HG03280 (cell line): ENCODE measurements around the gene PPP1R13B.

Experiments
- ATAC-seq: cut with Tn5 transposase; IDR thresholded peaks from one replicate; pipeline ENCODE4 v1.9.1; 2021; ENCODE audit warnings: mild to moderate bottlenecking, moderate library complexity; ENCODE audit not compliant: unreplicated experiment

The PPP1R13B gene

GRCh38 chr14:103838117-103838516, 9.3 kb downstream of the PPP1R13B start:
- no peak for ATAC-seq

DNA sequence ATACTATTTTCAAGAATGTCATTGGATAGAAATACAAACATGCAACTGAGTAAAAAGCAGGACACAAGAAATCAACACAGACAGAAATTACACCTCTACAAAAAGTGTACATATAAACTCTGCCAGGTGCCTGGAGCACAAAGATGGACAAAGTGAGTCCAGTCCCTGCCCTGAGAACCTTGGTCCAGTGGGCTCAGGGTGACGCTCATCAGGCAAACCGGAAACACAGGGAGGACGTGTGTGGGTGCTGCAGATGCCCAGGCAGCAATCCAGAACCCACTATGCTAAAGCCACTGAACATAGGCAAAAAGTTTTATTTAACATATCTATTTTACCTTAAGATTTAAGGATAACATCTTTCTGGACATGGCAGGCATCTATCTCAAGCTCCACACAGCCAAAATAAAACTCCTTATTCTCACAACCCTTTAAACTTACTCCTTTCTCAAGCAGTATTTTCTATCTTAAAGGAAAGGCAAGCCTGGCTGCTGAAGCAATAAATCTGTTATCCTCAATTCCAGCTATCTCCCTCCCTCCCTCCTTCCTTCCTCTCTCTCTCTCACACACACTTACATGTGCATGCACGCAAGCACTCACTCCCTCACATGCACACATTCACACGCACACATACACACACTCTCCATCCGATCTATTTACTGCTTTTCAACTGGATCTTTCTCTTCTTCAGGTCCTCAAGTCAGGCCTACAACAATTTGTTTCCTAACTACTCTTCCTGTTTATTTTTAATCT, 10.2 kb downstream of the PPP1R13B start:
- ATAC-seq: no peak

GRCh38 chr14:103834956-103835355, 12.4 kb downstream of the PPP1R13B start:
- no peak for ATAC-seq

GRCh38 chr14:103833711-103834110, 13.7 kb downstream of the PPP1R13B start:
- no peak for ATAC-seq

DNA sequence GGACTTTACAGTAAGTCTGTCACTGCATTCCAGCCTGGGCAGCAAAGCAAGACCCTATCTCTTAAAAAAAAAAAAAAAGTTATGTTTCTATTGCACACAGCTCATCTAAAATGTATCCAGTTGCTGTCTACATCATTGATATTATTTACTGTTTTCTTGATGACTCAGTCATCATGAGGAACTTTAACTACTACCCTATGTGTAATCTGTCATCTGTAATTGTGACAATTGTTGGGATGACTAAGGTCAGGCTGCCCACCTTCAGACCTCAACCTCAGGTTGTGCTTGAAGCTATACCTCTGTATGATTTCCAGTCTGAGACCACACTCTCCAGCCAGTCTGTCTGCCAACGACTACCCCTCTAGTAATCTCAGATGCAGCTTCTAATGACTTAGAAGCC, 15.3 kb downstream of the PPP1R13B start:
- no peak for ATAC-seq

DNA sequence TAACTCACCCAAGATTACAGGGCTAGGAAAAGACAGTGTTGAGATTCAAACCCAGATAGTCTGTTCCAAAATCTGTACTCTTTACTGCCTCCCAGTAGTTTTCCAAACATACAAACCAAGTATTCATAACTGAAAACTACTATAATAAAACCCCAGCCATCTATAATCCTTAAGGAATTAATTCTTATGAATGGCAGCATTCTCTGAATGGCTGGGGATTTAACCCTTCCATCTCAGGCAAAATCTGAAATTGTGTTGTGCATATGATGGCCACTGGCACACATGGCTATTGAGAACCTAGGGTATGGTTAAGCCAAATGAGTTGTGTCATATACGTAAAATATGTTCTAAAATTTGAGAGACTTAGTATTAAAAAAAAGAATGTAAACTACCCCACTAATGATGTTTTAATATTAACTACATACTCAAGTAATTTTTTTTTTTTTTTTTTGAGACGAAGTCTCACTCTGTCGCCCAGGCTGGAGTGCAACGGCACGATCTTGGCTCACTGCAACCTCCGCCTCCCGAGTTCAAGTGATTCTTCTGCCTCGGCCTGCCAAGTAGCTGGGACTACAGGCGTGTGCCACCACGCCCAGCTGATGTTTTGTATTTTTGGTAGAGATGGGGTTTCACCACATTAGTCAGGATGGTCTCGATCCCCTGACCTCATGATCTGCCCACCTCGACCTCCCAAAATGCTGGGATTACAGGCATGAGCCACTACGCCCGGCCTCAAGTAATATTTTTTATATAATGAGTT, 16.7 kb downstream of the PPP1R13B start:
- ATAC-seq: no peak

- no peak for ATAC-seq
These were observed 18.9 kb downstream of the PPP1R13B start for GRCh38 chr14:103828315-103828967.

DNA sequence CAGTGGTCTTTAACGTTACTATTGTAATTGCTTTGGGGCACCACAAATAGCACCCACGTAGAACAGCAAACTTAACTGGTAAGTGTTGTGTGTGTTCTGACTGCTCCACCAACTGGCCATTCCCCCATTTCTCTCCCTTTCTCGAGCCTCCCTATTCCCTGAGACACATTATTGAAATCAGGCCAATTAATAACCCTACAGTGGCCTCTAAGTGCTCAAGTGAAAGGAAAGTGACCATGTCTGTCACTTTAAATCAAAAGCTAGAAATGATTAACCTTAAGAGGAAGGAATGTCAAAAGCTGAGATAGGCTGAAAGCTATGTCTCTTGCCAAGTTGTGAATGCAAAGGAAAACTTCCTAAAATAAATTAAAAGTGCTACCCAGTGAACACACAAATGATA, 22.3 kb downstream of the PPP1R13B start:
- ATAC-seq: no peak

DNA sequence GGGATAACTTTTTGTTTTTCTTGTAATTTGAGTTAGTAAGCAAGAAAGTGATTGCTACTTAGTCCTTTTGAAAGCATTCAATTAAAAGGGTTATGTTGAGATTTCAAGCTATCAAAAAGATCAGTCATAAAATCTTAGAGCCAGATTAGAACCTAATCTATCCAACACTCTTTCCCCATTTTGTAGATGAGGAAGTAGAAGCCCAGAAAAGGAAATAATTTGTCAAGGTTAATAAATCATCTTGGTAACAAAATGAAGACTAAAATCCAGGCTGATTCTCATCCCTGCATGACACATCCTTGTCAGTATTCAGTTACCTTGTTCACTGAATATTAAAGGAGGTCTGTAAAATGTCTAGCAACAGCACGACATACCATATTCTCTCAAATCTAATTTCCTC, 26.5 kb downstream of the PPP1R13B start:
- no peak for ATAC-seq

GRCh38 chr14:103820382-103820781, 27.0 kb downstream of the PPP1R13B start:
- ATAC-seq: no peak

DNA sequence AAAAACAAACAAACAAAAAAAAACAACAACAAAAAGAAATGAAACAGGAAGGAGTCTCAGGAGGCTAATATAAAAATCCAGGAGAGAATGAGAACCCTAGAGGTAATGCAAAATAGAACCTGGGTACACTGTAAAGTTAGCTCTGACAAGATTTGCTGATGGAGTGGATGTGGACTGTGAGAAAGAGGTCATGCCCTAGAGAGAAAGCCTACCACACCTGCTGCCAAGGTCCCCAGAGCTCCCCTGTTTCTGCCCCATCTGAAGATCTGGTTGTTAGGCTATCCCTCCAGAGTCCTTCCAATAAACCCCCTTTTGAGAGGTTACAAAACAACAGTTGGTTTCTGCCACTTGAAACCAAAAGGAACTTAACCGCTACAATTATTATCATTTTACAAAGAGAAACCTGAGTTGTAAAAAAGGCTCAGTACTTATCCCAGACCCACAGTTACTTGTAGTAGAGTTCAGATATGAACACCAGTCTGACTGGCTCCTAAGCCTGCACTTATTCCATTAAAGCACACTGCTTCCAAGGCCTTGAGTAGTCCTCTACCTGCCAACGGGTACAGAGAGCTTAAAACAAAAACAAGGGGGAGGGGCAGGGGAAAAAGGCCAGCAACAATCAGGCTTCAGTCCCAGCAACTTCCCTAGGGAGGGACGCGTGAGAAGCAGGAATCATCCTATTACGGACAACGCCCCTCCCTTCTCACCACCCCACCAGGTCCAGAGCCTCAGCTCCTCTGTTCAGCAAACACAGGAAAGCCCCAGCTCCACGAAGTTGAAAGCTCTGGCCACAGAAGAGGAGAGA, 27.7 kb downstream of the PPP1R13B start:
- ATAC-seq: no peak

DNA sequence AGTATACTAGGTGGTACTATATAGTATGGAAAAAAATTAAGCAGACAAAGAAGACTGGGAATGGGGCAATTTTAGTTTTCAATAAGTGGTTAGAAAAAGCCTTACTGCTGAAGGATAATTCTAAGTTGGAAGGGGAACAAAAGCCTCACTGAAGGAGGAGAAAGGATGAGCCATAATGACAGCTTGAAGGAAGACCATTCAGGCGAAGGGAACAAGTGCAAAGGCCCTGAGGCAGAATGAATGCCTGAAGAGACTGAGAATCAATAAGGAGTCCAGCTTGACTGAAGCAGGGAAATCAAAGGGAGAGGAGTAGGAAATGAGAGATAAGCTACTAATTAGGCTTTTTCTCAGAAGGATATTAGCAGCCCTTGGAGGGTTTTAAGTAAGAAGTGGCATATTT, 28.5 kb downstream of the PPP1R13B start:
- no peak for ATAC-seq

DNA sequence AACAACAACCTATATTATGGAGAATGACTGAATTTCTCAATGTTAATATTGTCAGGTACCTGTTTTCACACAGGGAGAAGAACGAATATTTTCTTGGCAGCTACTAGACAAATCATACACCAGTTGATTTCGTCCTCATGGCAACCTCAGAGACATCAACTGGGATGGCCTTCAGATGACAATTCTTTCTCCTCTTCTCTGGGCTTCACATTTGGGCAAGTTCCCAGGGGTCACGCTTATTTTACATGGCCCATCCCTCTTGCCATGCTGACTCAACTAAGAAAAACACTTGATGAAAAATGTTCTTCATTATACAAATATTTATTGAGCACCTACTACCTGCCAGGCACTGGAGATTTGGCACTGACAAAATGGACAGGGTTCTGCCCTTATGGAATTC, 29.0 kb downstream of the PPP1R13B start:
- ATAC-seq: no peak

DNA sequence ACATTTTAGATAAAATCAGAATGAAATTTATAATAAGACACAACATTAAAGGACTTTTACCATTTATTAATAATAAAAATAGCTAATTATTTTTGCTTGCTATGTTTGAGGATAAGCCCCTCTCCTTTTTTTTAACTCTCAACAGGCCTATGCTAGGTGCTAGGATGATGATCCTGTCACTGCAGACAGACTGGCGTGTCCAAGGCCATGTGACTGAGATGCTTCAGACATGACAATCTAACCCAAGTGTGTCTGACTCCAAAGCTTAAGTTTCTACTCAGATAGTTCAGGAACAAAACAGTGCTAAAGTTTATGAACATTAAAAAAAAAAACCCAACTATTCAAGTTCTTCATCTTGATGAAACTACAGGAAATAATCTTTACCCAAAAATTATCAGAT, 29.8 kb downstream of the PPP1R13B start:
- ATAC-seq: no peak

DNA sequence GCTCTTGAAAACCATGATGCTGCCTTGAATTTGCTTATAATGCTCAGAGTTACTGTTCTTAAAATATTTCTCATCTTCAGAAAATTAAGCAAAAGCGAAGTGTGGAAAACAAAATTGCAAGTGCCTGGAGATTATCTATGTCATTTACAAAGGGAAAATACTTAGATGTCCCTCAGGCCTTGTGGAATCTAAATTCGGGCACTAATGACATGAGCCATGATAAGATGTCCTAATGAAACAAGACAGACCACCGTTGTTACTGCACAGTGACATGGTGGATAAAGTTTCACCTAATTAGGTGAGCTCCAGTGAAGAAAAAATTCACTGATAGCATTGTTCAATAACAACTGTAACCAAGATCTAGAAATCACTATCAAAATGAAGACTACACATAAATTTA, 30.4 kb downstream of the PPP1R13B start:
- no peak for ATAC-seq

- ATAC-seq: no peak
These were observed 32.1 kb downstream of the PPP1R13B start for GRCh38 chr14:103815253-103815652.

- ATAC-seq: no peak
These were observed 36.2 kb downstream of the PPP1R13B start for GRCh38 chr14:103811189-103811588.

- ATAC-seq: no peak
These were observed 38.9 kb downstream of the PPP1R13B start for GRCh38 chr14:103808403-103809001.

DNA sequence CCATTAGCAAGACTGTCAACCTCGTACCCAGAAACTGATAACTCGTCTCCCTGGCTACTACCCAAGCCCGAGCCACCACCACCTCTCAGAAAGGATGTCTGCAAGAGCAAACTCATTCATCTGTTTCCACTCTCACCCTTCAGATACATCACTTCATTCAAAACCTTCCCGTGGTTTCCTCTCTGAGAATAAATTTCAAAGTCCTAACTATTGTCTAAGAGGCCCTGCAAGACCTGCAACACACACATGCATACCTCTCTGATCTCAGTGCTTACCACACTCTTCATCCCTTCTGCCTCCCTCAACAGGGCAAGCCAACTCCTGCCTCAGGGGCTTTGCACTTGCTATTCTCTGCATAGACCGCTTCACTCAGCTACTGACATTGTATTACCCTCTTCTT, 40.6 kb downstream of the PPP1R13B start:
- ATAC-seq: no peak

DNA sequence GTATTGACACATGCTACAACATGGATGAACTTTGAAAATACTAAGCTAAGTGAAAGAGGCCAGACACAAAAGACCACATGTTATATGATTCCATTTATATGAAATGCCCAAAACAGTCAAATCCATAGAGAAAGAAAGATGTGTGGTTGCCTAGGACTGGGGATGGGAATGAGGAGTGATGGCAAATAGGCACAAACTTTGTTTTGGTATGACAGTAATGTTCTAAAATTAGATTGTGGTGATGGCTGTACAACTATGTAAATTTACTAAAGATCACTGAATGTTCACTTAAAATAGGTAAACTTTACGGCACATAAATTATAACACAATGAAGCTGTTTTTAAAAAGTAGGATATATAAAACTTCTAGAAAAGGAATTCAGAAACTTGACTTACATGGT, 41.7 kb downstream of the PPP1R13B start:
- ATAC-seq: no peak

GRCh38 chr14:103803661-103804060, 43.7 kb downstream of the PPP1R13B start:
- ATAC-seq: no peak
